GM12892 (cell line): ENCODE data around the gene ADAM23. TPM values are rescaled to one million over a fixed set of nuclear protein-coding genes. Genes with fewer than 3 reads are reported as not detected.
"Not testable (repeated sequence)": the region's sequence is repeated elsewhere in the genome, so short reads cannot be mapped to it uniquely, and the experiment has no call there.

Source experiments
- DNase-seq: peaks from one replicate; pipeline ENCODE4 v3.0.0; 2011; ENCODE audit not compliant: insufficient read length
- FAIRE-seq: peaks from 2 replicates; lab custom pipeline; 2011; peaks lifted over from hg19 to GRCh38; lab: Jason Lieb, UNC
- POLR2A ChIP-seq: IDR thresholded peaks from 2 replicates; pipeline ENCODE4 v1.6.1; 2011; ENCODE audit warnings: low read depth, low read length, control low read depth
- POLR2AphosphoS5 ChIP-seq: IDR thresholded peaks from 2 replicates; pipeline ENCODE4 v1.6.1; 2011; ENCODE audit warnings: low read depth, low read length, control low read depth
- TAF1 ChIP-seq: IDR thresholded peaks from 2 replicates; pipeline ENCODE4 v1.6.1; 2011; ENCODE audit warnings: low read depth, mild to moderate bottlenecking, control low read depth, low read length, borderline replicate concordance
- polyA plus RNA-seq: library from polyadenylated mRNA; unstranded; fragments of >200 nt; gene quantifications from one replicate; pipeline ENCODE4 v1.2.1, GENCODE V29; 2012; ENCODE audit warnings: missing spikeins, inconsistent platforms; ENCODE audit not compliant: missing spikeins

The ADAM23 gene
- polyA plus RNA-seq: 23.2 TPM

GRCh38 chr2:206442833-206443734 lies at the start of gene ADAM23:
Gene ADAM23 (plus strand): TSS chr2:206443532. CDS start chr2:206443867, 335 bp downstream.
- peak; percentile 65 for DNase-seq
- FAIRE-seq: peak; percentile 96
- TF ChIP-seq POLR2AphosphoS5: no peak
- peak; percentile 69; the same call in 1 of the 2 replicates for TF ChIP-seq POLR2A
- peak; percentile 30; the same call in 1 of the 2 replicates for TF ChIP-seq TAF1

DNA sequence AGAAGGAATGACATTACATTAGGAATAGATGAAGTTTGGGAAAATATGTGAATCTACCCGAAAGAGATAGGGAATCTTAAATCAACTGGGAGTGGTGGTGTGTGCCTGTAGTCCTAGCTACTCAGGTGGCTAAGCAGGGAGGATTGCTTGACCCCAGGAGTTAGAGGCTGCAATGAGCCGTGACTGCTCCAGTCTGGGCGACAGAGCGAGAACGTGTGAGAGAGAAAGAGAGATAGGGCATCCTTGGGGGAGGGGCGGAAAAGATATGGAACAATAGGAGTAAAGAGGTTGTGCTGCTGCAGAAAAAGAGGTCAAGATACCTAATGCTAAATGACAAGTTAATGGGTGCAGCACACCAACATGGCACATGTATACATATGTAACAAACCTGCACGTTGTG lies 47.1 kb upstream of the ADAM23 start:
- DNase-seq: no peak
- no peak for FAIRE-seq
- TF ChIP-seq POLR2A (no peak), TAF1 (no peak), POLR2AphosphoS5 (no peak)

DNA sequence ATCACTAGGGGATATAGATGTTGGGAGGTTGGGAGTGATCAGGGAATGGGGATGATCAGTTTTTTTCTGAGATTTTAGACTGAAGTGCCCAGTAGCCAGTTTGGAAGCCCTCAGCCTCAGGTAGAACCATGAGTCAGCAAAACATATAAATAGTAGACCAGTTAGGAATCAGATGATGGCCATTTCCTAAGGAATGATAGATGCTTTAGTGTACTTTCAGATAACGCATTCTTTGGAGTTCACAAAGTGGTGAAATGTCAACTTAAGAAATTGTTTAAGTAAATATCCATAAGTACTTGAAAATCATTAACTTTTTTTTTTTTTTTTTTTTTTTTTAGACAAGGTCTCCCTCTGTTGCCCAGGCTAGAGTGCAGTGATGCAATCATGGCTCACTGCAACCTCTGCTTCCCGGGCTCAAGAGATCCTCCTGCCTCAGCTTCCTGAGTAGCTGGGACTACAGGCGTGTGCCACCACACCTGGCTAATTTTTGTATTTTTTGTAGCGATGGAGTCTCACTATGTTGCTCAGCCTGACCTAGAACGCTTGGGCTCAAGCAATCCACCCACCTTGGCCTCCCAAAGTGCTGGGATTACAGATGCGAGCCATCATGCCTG lies 40.3 kb upstream of the ADAM23 start:
- not testable (repeated sequence) for DNase-seq
- FAIRE-seq: peak; percentile 5

- TF ChIP-seq POLR2AphosphoS5: no peak
- TF ChIP-seq TAF1: no peak
- no peak for TF ChIP-seq POLR2A
- DNase-seq: no peak
- peak; percentile 92 for FAIRE-seq
Observed at GRCh38 chr2:206408323-206409320, 34.7 kb upstream of the ADAM23 start.

DNA sequence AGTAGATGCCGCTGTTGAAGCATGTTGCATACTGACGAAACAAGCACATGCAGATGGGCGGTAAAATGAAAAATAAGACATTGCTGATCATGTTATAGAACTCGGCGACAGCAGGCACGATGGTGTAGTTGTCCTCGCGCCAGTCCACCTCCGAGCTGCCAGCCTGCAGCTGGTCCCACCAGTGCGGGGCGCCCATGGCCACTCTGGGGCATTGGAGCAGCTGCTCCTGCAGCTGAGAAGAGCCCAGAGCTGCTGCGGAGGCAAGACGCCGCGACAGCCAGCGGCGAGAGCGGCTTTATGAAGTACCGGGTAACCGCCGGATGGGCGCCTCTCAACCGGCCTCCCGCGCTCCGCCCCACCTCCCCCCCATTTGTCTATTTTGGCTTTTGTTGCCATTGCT lies 32.6 kb upstream of the ADAM23 start:
- FAIRE-seq: no peak
- TF ChIP-seq POLR2A (no peak), TAF1 (no peak), POLR2AphosphoS5 (no peak)
- no peak for DNase-seq

DNA sequence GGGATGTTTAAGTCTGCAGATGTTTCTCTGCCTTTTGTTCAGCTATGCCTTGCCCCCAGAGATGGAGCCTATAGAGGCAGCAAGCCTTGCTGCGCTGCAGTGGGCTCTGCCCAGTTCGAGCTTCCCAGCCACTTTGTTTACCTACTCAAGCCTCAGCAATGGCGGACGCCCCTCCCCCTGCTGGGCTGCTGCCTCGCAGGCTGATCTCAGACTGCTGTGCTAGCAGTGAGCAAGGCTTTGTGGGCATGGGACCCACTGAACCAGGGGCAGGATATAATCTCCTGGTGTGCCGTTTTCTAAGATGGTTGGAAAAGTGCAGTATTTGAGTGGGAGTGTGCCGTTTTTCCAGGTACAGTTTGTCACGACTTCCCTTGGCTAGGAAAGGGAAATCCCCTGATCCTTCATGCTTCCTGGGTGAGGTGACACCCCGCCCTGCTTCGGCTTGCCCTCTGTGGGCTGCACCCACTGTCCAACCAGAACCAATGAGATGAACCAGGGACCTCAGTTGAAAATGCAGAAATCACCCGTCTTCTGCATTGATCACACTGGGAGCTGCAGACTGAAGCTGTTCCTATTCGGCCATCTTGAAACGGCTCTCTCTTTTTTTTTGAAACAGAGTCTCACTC lies 27.6 kb upstream of the ADAM23 start:
- no peak for FAIRE-seq

GRCh38 chr2:206418968-206419367 lies 24.4 kb upstream of the ADAM23 start:
- TF ChIP-seq POLR2A: no peak
- no peak for TF ChIP-seq TAF1
- TF ChIP-seq POLR2AphosphoS5: no peak
- FAIRE-seq: no peak
- DNase-seq: no peak

More for the DNA sequence above, 27.6 kb upstream of the ADAM23 start:
- TF ChIP-seq TAF1 (no peak), POLR2A (no peak), POLR2AphosphoS5 (no peak)
- no peak for DNase-seq

DNA sequence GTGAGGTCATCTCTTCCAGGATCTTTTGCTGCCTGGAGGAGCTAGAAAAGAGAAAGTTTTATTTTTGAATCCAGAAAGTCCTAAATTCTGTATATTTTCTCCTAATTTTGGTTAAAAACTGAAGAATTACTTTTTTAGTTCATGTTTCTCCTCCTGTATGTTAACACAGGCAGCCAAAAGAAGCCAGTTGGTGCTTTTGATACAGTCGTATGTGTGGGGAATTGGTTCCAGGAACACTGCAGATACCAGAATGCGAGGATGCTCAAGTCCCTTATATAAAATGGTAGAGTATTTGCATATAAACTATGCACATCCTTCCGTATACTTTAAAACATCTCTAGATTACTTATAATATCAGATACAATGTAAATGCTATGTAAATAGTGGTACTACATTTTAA lies 22.6 kb upstream of the ADAM23 start:
- DNase-seq: no peak
- FAIRE-seq: no peak
- no peak for TF ChIP-seq POLR2AphosphoS5
- TF ChIP-seq POLR2A: no peak
- no peak for TF ChIP-seq TAF1

DNA sequence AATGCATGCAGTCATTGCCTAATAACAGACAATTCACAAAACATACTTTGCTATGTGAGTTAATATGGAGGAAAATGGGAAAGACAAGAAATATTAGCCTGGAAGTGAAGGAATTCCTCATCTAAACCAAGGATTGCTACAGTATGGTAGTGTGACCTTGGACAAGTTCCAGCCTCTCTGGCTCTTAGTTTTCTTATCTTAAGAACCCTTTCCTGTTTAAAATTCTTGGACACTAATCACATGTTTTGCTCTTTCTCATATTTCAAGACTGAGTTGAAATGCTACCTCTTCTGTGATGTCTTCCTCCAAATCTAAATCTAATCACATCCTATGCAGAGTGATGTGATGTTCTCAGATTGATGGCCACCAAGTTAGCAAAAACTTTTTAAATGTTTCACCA lies 20.8 kb upstream of the ADAM23 start:
- TF ChIP-seq POLR2A: no peak
- TF ChIP-seq TAF1: no peak
- TF ChIP-seq POLR2AphosphoS5: no peak
- DNase-seq (no peak), FAIRE-seq (no peak)

- DNase-seq (no peak), FAIRE-seq (peak; percentile 51)
- TF ChIP-seq POLR2A (no peak), POLR2AphosphoS5 (no peak), TAF1 (no peak)
Observed at GRCh38 chr2:206423147-206423546, 20.2 kb upstream of the ADAM23 start.

DNA sequence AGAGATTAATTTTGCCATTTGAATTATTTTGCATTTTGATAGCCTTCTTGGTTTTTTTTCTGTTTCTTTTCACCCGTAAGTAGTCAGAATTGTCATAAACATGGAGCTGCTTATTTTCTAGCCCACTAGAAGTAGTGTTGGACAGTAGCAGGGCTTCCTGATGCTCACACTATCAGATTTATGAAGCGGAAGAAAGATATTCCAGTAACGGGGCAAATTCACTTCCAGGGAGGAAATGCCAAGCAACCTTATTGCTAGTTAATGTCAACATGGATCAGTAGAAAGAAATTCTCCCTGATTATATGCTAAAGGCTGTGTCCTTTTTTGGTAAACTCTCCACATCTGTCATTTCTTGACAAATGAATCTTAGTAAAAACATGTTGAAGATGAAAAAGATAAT lies 19.2 kb upstream of the ADAM23 start:
- no peak for TF ChIP-seq POLR2AphosphoS5
- no peak for TF ChIP-seq TAF1
- no peak for TF ChIP-seq POLR2A
- DNase-seq (no peak), FAIRE-seq (no peak)
